Measurements from ENCODE around the gene NBL1. TPM values are rescaled to one million over a fixed set of nuclear protein-coding genes. Genes with fewer than 3 reads are reported as not detected.

Gene NBL1
- total RNA-seq, 2 donors from 2014 or later: 32.0 to 32.3 TPM

Other genes starting within 250 kb of the NBL1 start
- 100 to 1,000 TPM; 320 to 330 TPM for gene CAPZB, start 158.8 kb upstream of the NBL1 start, total RNA-seq
- under 1 TPM; 0.16 to 0.17 TPM for gene HTR6, start 20.6 kb downstream of the NBL1 start, total RNA-seq
- gene TMCO4, start 155.6 kb downstream of the NBL1 start, total RNA-seq: 10 to 100 TPM; 18.6 TPM
- gene RNF186, start 171.0 kb downstream of the NBL1 start, total RNA-seq: not detected
- 10 to 100 TPM; 14.1 to 16.9 TPM for gene OTUD3, start 238.1 kb downstream of the NBL1 start, total RNA-seq